H1 (cell line): ENCODE measurements around the gene TSEN2. TPM values are rescaled to one million over a fixed set of nuclear protein-coding genes. Genes with fewer than 3 reads are reported as not detected.

Source experiments
- CTCF ChIA-PET: fragments of 300-600 bp; sonication (Branson Sonifier 250); formaldehyde crosslinking; loops from one replicate; lab custom pipeline; 2021; ENCODE audit not compliant: partially characterized antibody; lab: Charles Lee
- POLR2A ChIA-PET: fragments of 300-600 bp; sonication (Branson Sonifier 250); formaldehyde crosslinking; loops from one replicate; lab custom pipeline; 2021; ENCODE audit warnings: inconsistent platforms; ENCODE audit not compliant: partially characterized antibody; lab: Charles Lee
- DNase-seq, 2 experiments: peaks; one replicate each; pipeline versions ENCODE4 v3.0.0 to v3.0.0-alpha.2; 2010 to 2022; ENCODE audit warnings: low spot score in 2 of 2, low read depth in 1 of 2, mixed read lengths in 1 of 2
- FAIRE-seq: peaks from 2 replicates; lab custom pipeline; 2011; peaks lifted over from hg19 to GRCh38; lab: Jason Lieb, UNC
- H2AFZ ChIP-seq: 2 replicates; pipeline ENCODE4 v1.8.1; 2012; ENCODE audit warnings: low read length, inconsistent platforms
- H2AK5ac ChIP-seq: 2 replicates; pipeline ENCODE4 v1.6.1; 2013; ENCODE audit warnings: low read depth, low read length
- H2BK120ac ChIP-seq: replicated peaks from 2 replicates; pipeline ENCODE3; 2013; ENCODE audit warnings: low read depth, low read length, inconsistent platforms
- H2BK12ac ChIP-seq: 2 replicates; pipeline ENCODE4 v1.6.1; 2013; ENCODE audit warnings: low read depth, low read length
- H2BK15ac ChIP-seq: 2 replicates; pipeline ENCODE4 v1.6.1; 2013; ENCODE audit warnings: low read length
- H2BK20ac ChIP-seq: 2 replicates; pipeline ENCODE4 v1.6.1; 2013; ENCODE audit warnings: low read length
- H2BK5ac ChIP-seq: 2 replicates; pipeline ENCODE4 v1.6.1; 2013; ENCODE audit warnings: low read depth, low read length
- H3K14ac ChIP-seq: 2 replicates; pipeline ENCODE4 v1.6.1; 2013; ENCODE audit warnings: inconsistent platforms; ENCODE audit not compliant: insufficient read length
- H3K18ac ChIP-seq: 2 replicates; pipeline ENCODE4 v1.6.1; 2013; ENCODE audit warnings: low read length; ENCODE audit errors: extremely low read depth
- H3K23ac ChIP-seq: 2 replicates; pipeline ENCODE4 v1.6.1; 2013; ENCODE audit warnings: inconsistent platforms; ENCODE audit not compliant: insufficient read length
- H3K23me2 ChIP-seq: 2 replicates; pipeline ENCODE4 v1.6.1; 2013; ENCODE audit warnings: low read depth, low read length
- H3K27ac ChIP-seq: 2 replicates; pipeline ENCODE4 v1.6.1; 2011; ENCODE audit warnings: low read depth, low read length, inconsistent platforms
- H3K27me3 ChIP-seq, 4 experiments: replicated peaks in 1 of 4; 1 replicate in 1 of 4; 2 replicates in 3 of 4; pipeline versions ENCODE4 v1.6.1 to v1.8.1; 2011 to 2013; ENCODE audit warnings: low read length in 3 of 4, mild to moderate bottlenecking in 3 of 4, inconsistent platforms in 2 of 4, mixed read lengths in 2 of 4, moderate library complexity in 1 of 4; ENCODE audit not compliant: control insufficient read depth in 3 of 4, insufficient read depth in 3 of 4; ENCODE audit errors: extremely low read depth in 1 of 4
- H3K36me3 ChIP-seq, 4 experiments: 2 replicates each; pipeline versions ENCODE4 v1.6.1 to v1.8.1; 2011 to 2013; ENCODE audit warnings: mild to moderate bottlenecking in 4 of 4, low read length in 3 of 4, moderate library complexity in 2 of 4, control low read depth in 1 of 4, inconsistent platforms in 1 of 4; ENCODE audit not compliant: insufficient read depth in 4 of 4, control insufficient read depth in 2 of 4
- H3K4ac ChIP-seq: replicated peaks from 2 replicates; pipeline ENCODE3; 2013; ENCODE audit warnings: low read length, low read depth, mixed read lengths, inconsistent platforms; ENCODE audit not compliant: insufficient read length
- H3K4me1 ChIP-seq, 4 experiments: replicated peaks in 1 of 4; 1 replicate in 1 of 4; 2 replicates in 3 of 4; pipeline versions ENCODE4 v1.6.1 to v1.8.1; 2011 to 2013; ENCODE audit warnings: low read length in 3 of 4, inconsistent platforms in 2 of 4, mixed read lengths in 1 of 4; ENCODE audit not compliant: insufficient read depth in 4 of 4, control insufficient read depth in 3 of 4
- H3K4me2 ChIP-seq, 2 experiments: 2 replicates each; pipeline versions ENCODE4 v1.6.1 to v1.8.1; 2011 to 2013; ENCODE audit warnings: low read depth in 2 of 2, low read length in 2 of 2, control low read depth in 1 of 2, inconsistent platforms in 1 of 2, mild to moderate bottlenecking in 1 of 2; ENCODE audit not compliant: insufficient read depth in 1 of 2
- H3K4me3 ChIP-seq, 4 experiments: fragments of 200-600, 300-600 bp in 1 of 4; sonication (generic), shearing (Covaris generic), sonication (Bioruptor Twin) in 1 of 4; 2 replicates each; pipeline versions ENCODE4 v1.5.1 to v1.8.1; 2011 to 2016; ENCODE audit warnings: low read length in 4 of 4, low read depth in 3 of 4, control low read depth in 2 of 4, inconsistent platforms in 2 of 4, mild to moderate bottlenecking in 2 of 4, mixed read lengths in 1 of 4, moderate library complexity in 1 of 4; ENCODE audit not compliant: insufficient read depth in 2 of 4; ENCODE audit errors: extremely low read depth in 1 of 4
- H3K56ac ChIP-seq: replicated peaks from 2 replicates; pipeline ENCODE3; 2013; ENCODE audit warnings: low read depth, mild to moderate bottlenecking, mixed read lengths, low read length, inconsistent platforms; ENCODE audit not compliant: insufficient read length
- H3K79me1 ChIP-seq: 2 replicates; pipeline ENCODE4 v1.6.1; 2013; ENCODE audit warnings: low read depth, low read length, control low read depth
- H3K79me2 ChIP-seq, 2 experiments: 2 replicates each; pipeline versions ENCODE4 v1.6.1 to v1.8.1; 2012 to 2013; ENCODE audit warnings: low read length in 2 of 2, mild to moderate bottlenecking in 2 of 2, inconsistent platforms in 1 of 2; ENCODE audit not compliant: insufficient read depth in 2 of 2, control insufficient read depth in 1 of 2
- H3K9ac ChIP-seq, 4 experiments: replicated peaks in 1 of 4; 1 replicate in 1 of 4; 2 replicates in 3 of 4; pipeline versions ENCODE4 v1.6.1 to v1.8.1; 2011 to 2013; ENCODE audit warnings: low read depth in 3 of 4, low read length in 3 of 4, control low read depth in 2 of 4, mild to moderate bottlenecking in 2 of 4, moderate library complexity in 2 of 4, inconsistent platforms in 1 of 4; ENCODE audit errors: extremely low read depth in 1 of 4
- H3K9me3 ChIP-seq, 2 experiments: 2 replicates each; pipeline versions ENCODE4 v1.6.1 to v1.8.1; 2012 to 2013; ENCODE audit warnings: mild to moderate bottlenecking in 2 of 2, moderate library complexity in 2 of 2, control low read depth in 1 of 2, inconsistent platforms in 1 of 2, low read depth in 1 of 2, low read length in 1 of 2, mixed read lengths in 1 of 2; ENCODE audit not compliant: insufficient read depth in 2 of 2
- H4K20me1 ChIP-seq, 2 experiments: replicated peaks in 1 of 2; 2 replicates each; pipeline versions ENCODE3 to v1.8.1; 2011 to 2013; ENCODE audit warnings: inconsistent platforms in 2 of 2, low read length in 2 of 2, mild to moderate bottlenecking in 1 of 2; ENCODE audit not compliant: insufficient read depth in 2 of 2, control insufficient read depth in 1 of 2
- H4K5ac ChIP-seq: 2 replicates; pipeline ENCODE4 v1.6.1; 2013; ENCODE audit warnings: low read length, low read depth, mixed read lengths, inconsistent platforms; ENCODE audit not compliant: insufficient read length
- H4K8ac ChIP-seq: 2 replicates; pipeline ENCODE4 v1.8.0; 2013; ENCODE audit warnings: mild to moderate bottlenecking, moderate library complexity, low read length, inconsistent platforms; ENCODE audit not compliant: insufficient read depth; ENCODE audit errors: extremely low read depth
- H4K91ac ChIP-seq: replicated peaks from 2 replicates; pipeline ENCODE3; 2013; ENCODE audit warnings: low read length, mixed read lengths, inconsistent platforms; ENCODE audit not compliant: insufficient read length
- CBX8 ChIP-seq: fragments of 300-800, 300-1000 bp; sonication (generic); IDR thresholded peaks from 2 replicates; pipeline ENCODE4 v1.7.1; 2016; ENCODE audit warnings: low read depth, low read length, borderline replicate concordance
- polyA plus RNA-seq, 7 experiments: library from polyadenylated mRNA; depleted of rRNA in 3 of 7; stranded (reverse) in 5 of 7; unstranded in 2 of 7; fragments of >200 nt in 5 of 7; fragments of 200-250 nt in 2 of 7; gene quantifications; 1 replicate in 5 of 7; 2 replicates in 1 of 7; 4 replicates in 1 of 7; pipeline versions ENCODE4 v1.2.1 to v1.2.3, GENCODE V29; 2011 to 2013; ENCODE audit warnings: missing spikeins in 2 of 7, mixed read lengths in 2 of 7
- total RNA-seq: library from RNA; stranded (reverse); fragmentation: NEBNext Ultra II Directional; extraction: Animal tissue kit (Norgen Biotek cat#: 25700); gene quantifications from 2 replicates; pipeline ENCODE4 v1.2.1, GENCODE V29; 2021

TSEN2 gene
- total and polyA plus RNA-seq, 2 of the 8 experiments (the other 6 are each of a cell fraction or from before 2014, with no cell fraction given): 16.1 to 22.4 TPM

DNA sequence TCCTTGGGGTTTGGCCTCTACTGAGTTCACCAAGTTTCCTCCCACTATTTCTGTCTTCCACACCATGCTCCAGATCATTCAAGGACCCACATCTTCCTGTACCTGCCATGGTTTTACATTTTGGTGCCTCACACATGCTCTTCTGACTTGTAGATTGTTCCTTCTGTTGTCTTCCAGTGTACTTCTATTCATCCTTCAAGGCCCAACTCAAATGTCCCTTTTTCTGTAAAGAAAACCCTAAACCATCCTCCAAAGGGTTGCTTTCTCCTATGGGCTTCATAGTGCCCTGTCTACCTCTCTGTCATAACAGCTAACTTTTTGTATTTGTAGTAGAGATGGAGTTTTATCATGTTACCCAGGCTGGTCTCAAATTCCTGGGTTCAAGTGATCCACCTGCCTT, 20.1 kb upstream of the TSEN2 start:
- FAIRE-seq: no peak
- ChIA-PET CTCF (interaction anchor here (1.0 to 1.8 kb wide), 4 partner anchors 10 to 280 kb away, joined by 3 to 9 read pairs (median 4); partner anchors contain the start of gene TSEN2), POLR2A (interaction anchor here (0.6 to 1.2 kb wide), 2 partner anchors 20 to 38 kb away, joined by 3 to 4 read pairs; partner anchors contain the start of gene TSEN2)
- Histone ChIP-seq H2AK5ac (no peak overlapping the region), H3K36me3 (no peaks in the 10 kb centered on the region), H3K4ac (no peak overlapping the region), H3K27me3 (no peaks in the 10 kb centered on the region), H2BK20ac (no peak overlapping the region), H3K23ac (no peak overlapping the region), H3K18ac (no peak overlapping the region), H3K14ac (no peak overlapping the region), H4K8ac (no peak overlapping the region), H3K4me1 (peaks cover 0 to 2% (median 0%) of the 10 kb centered on the region in 4 experiments; a peak in 1 of 7 replicates), H3K4me3 (no peak overlapping the region), H2BK12ac (no peak overlapping the region), H2AFZ (no peak overlapping the region), H3K79me1 (no peaks in the 10 kb centered on the region), H3K4me2 (no peak overlapping the region), H3K23me2 (no peaks in the 10 kb centered on the region), H2BK120ac (no peak overlapping the region), H3K79me2 (no peaks in the 10 kb centered on the region), H3K9ac (no peak overlapping the region), H3K27ac (no peak overlapping the region), H2BK5ac (no peak overlapping the region), H3K9me3 (no peaks in the 10 kb centered on the region), H4K91ac (no peak overlapping the region), H2BK15ac (no peak overlapping the region), H4K20me1 (no peaks in the 10 kb centered on the region), H3K56ac (no peak overlapping the region), H4K5ac (no peak overlapping the region)
- no peak for TF ChIP-seq CBX8
- DNase-seq: no peak
